Raji (cell line): Measurements from ENCODE around the gene GIGYF1.
A peak's percentile ranks its signal among the peaks of the same experiment; 100 is the strongest.

Experiments
- POLR2A ChIP-seq: IDR thresholded peaks from 2 replicates; pipeline ENCODE4 v1.6.1; 2011; ENCODE audit warnings: low read depth, low read length, control low read depth; ENCODE audit not compliant: insufficient read depth

GIGYF1 gene

GRCh38 chr7:100720279-100720670 lies 26.2 kb upstream of the GIGYF1 start, which contains the start of gene EPO:
Gene EPO (plus strand): TSS chr7:100720468. CDS start chr7:100720981, 513 bp downstream.
- TF ChIP-seq POLR2A = no peak

DNA sequence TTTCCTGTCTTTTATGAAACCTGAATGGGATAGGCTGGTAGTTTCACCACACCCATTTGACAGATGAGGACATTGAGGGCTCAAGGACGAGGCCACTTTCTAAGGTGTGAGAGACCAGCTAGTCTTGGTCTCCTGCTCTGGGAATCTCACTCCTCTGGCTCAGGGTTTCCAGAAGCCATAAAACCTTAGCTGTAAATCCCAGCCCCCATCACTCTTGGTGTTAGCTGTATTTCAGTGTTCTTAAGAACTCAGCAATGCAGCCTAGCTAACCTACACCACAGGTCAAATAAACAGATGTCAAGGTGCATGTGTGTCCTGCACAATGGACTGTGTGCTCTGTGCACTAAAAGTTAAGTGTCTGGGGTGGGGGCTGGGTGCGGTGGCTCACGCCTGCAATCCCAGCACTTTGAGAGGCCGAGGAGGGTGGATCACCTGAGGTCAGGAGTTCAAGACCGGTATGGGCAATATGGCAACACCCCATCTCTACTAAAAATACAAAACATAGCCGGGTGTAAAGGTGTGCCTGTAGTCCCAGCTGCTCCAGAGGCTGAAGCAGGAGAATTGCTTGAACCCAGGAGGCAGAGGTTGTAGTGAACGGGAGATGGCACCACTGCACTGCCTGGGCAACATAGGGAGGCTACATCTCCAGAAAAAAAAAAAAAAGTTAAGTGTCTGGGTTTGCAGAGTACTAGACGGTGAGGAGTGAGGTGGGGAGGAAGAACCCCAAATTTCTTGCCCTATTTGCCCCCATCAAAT lies 25.7 kb upstream of the GIGYF1 start:
- no peak for TF ChIP-seq POLR2A

GRCh38 chr7:100714725-100715124 lies 20.7 kb upstream of the GIGYF1 start:
- no peak for TF ChIP-seq POLR2A

DNA sequence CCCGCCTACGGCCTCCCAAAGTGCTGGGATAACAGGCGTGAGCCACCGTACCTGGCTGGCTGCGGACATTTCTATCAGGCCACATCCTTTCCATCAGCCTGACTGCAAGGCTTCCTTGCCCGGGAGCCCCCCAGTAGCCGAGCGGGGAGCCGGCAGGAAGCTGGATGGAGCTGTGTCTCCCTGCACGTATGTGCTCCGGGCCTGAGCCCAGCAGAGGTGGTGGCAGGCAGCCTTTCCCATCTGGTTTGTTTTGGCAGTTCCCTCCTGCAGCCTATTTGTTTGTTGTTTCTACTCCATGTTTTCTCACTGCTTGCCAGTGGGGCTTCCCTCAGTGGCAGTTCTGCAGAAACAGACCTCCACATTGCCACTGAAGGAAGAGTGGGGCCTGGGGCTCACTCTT lies 17.3 kb upstream of the GIGYF1 start:
- no peak for TF ChIP-seq POLR2A

GRCh38 chr7:100710452-100710851 lies 16.4 kb upstream of the GIGYF1 start:
- TF ChIP-seq POLR2A = no peak

- TF ChIP-seq POLR2A = no peak
Measured at GRCh38 chr7:100708395-100708794, 14.3 kb upstream of the GIGYF1 start.

DNA sequence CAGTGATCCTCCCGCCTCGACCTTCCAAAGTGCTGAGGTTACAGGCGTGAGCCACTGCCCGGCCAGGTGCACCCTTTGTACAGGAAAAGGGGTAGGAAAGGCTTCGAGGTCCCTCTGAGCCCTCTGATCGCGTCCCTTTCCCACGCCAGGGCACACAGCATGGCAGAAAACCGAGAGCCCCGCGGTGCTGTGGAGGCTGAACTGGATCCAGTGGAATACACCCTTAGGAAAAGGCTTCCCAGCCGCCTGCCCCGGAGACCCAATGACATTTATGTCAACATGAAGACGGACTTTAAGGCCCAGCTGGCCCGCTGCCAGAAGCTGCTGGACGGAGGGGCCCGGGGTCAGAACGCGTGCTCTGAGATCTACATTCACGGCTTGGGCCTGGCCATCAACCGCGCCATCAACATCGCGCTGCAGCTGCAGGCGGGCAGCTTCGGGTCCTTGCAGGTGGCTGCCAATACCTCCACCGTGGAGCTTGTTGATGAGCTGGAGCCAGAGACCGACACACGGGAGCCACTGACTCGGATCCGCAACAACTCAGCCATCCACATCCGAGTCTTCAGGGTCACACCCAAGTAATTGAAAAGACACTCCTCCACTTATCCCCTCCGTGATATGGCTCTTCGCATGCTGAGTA lies 12.7 kb upstream of the GIGYF1 start:
- TF ChIP-seq POLR2A = no peak

- TF ChIP-seq POLR2A = peak; percentile 92
Measured at GRCh38 chr7:100705753-100706671, 12.0 kb upstream of the GIGYF1 start, which contains the start of gene POP7. Gene POP7 (plus strand): TSS chr7:100706121. CDS start chr7:100706831, 710 bp downstream.

- 0 out of 2 replicates have a peak, but pooled peaks have one; percentile 10 for TF ChIP-seq POLR2A
Measured at GRCh38 chr7:100705320-100705752, 11.3 kb upstream of the GIGYF1 start.

- TF ChIP-seq POLR2A = no peak
Measured at GRCh38 chr7:100699018-100699417, 5.0 kb upstream of the GIGYF1 start.

GRCh38 chr7:100696123-100696521 lies 2.1 kb upstream of the GIGYF1 start:
- no peak for TF ChIP-seq POLR2A

GRCh38 chr7:100693312-100694097 lies 545 bp downstream of the GIGYF1 start:
- TF ChIP-seq POLR2A = no peak

GRCh38 chr7:100692578-100692961 lies 1.5 kb downstream of the GIGYF1 start:
- TF ChIP-seq POLR2A = no peak

DNA sequence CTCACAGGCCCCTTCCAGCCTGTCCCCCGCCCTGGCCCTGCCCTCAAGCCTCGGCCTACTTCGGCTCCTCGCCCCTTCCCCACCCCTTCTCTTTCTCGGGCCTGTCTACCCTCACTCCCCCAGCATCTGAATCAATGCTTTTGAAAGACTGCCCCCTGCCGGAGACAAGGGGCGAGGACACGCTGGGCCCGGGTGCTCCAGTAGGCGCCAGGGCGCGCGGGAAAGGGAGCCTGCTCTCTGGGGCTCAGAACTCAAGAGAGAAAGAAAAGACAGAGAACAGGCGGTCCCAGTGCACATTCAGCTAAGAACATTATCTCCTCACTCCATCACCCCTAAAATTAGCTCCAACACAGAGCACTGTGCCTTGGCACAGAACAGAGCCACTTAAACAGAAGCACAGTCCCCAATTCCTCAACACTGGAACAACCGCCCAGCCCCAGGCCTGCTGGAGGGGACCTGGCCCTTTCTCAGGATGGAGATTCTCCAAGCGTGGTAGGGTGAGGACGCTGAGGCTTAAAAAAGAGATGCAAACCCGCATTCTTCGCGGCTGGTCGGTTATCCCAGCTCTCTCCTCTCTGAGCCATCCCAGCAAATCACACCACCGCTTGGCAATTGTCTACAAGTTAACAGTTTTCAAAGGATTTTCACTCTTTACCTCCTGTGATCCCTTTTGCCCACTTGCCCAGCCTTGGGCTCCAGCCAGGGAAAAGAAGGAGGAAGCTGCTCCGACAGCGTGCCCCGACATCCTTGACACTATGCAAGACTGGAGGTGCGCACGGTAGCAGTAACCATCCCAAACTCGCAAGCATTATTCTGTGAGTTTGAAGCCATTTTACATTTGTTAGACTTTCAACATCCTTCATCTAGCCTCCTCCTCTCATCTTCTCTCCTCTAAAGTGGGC lies 2.1 kb downstream of the GIGYF1 start:
- no peak for TF ChIP-seq POLR2A
